ENCODE measurements around the gene AKR7A3.

- TF ChIP-seq RCOR1 (IDR thresholded peaks at IDR 0.05; ENCODE audit: low read length), result no peak
- TF ChIP-seq EZH2phosphoT487 (IDR thresholded peaks at IDR 0.05; ENCODE audit: borderline replicate concordance, low read depth), result no peak
- no peak for TF ChIP-seq CTCF (IDR thresholded peaks at IDR 0.05)
- no peak for TF ChIP-seq POLR2AphosphoS5 (IDR thresholded peaks at IDR 0.05; ENCODE audit: low read depth, low read length)
- TF ChIP-seq REST (IDR thresholded peaks at IDR 0.05; ENCODE audit: low read depth, low read length), result no peak
- no peak for TF ChIP-seq NFIC (IDR thresholded peaks at IDR 0.05; ENCODE audit: borderline replicate concordance)
Observed at GRCh38 chr1:19258353-19258752, 30.2 kb downstream of the AKR7A3 start.
